CD4-positive, alpha-beta T cell treated with Interleukin-1 beta for 1 hour (primary cell): ENCODE measurements around the gene KRTAP9-8.
"Not testable (repeated sequence)": the region's sequence is repeated elsewhere in the genome, so short reads cannot be mapped to it uniquely, and the experiment has no call there.

Source experiments
- DNase-seq, 2 donors: peaks; one replicate each; pipeline ENCODE4 v3.0.0-alpha.2; 2020 to 2022

Gene KRTAP9-8, protein sequence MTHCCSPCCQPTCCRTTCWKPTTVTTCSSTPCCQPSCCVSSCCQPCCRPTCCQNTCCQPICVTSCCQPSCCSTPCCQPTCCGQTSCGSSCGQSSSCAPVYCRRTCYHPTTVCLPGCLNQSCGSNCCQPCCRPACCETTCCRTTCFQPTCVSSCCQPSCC

DNA sequence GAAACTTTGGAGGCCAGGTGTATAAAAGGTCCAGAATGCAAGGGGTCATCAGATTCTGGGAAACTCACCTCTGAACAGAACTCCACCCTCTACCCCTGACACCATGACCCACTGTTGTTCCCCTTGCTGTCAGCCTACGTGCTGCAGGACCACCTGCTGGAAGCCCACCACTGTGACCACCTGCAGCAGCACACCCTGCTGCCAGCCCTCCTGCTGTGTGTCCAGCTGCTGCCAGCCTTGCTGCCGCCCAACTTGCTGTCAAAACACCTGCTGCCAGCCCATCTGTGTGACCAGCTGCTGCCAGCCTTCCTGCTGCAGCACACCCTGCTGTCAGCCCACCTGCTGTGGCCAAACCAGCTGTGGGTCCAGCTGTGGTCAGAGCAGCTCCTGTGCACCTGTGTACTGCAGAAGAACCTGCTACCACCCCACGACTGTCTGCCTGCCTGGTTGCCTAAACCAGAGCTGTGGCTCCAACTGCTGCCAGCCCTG lies at the start of gene KRTAP9-8:
Gene KRTAP9-8, plus strand, starts transcription at position 51 of the 489 bp plus-strand sequence. Its CDS starts 53 bp downstream, at position 104.
- not testable (repeated sequence) for DNase-seq

DNA sequence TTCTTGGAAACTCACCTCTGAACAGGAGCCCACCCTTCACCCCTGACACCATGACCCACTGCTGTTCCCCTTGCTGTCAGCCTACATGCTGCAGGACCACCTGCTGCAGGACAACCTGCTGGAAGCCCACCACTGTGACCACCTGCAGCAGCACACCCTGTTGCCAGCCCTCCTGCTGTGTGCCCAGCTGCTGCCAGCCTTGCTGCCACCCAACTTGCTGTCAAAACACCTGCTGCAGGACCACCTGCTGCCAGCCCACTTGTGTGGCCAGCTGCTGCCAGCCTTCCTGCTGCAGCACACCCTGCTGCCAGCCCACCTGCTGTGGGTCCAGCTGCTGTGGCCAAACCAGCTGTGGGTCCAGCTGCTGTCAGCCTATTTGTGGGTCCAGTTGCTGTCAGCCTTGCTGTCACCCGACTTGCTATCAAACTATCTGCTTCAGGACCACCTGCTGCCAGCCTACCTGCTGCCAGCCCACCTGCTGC lies 47.9 kb upstream of the KRTAP9-8 start, which contains the start of gene KRTAP9-1:
Gene KRTAP9-1, plus strand, starts transcription at position 51 of the 482 bp plus-strand sequence. Its CDS starts 0 bp downstream, at position 51.
- not testable (repeated sequence) for DNase-seq

DNA sequence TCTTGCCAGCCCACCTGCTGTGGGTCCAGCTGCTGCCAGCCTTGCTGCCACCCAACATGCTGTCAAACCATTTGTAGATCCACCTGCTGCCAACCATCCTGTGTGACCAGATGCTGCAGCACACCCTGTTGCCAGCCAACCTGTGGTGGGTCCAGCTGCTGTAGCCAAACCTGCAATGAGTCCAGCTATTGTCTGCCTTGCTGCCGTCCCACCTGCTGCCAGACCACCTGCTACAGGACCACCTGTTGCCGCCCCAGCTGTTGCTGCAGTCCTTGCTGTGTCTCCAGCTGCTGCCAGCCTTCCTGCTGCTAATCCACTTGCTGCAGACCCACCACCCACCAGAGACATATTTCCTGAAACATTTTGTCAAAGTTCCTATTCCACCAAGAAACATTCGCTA lies 47.5 kb upstream of the KRTAP9-8 start:
- no peak for DNase-seq

DNA sequence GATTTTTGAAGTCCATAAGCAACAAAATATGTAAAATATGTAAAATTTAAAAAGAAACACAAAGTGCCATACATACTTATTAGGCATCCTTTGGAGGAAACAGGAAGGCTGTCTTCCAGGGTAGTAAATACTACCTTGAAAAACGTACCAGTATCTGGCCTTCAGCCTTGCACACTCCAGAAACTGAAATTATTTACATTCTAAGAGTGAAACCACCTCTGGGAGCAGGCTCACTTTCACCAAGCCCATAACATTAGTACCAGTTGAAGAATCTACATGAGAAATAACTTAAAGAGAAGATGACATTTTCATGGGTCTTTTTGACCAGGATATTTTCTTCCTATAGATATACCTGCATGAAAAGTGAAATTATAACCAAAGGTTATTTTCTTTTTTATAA lies 41.7 kb upstream of the KRTAP9-8 start:
- no peak for DNase-seq

DNA sequence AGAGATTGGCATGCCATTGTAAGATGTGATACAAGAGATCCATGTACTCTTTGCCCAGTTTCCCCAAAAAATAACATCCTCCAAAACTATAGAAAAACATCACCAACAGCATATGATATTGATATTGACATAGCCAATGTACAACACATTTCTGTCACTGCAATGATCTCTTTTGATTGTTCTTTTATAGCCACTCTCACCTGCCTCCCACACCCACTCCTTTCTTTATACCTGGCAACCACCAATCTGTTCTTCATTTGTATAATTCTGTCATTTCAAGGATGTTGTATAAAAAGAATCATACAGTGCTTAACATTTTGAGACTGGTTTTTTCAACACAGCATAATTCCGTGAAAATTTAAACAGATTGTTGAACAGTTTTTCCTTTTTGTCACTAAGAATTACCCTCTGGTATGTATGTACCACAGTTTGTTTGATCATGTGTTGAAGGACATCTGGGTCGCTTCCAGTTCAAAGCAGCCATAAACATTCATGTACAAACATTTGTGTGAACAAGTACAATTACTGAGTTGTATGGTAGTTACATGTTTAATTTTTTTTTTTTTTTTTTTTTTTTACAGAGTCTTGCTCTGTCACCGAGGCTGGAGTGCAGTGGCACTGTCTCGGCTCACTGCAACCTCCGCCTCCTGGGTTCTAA lies 38.2 kb upstream of the KRTAP9-8 start:
- DNase-seq: no peak

DNA sequence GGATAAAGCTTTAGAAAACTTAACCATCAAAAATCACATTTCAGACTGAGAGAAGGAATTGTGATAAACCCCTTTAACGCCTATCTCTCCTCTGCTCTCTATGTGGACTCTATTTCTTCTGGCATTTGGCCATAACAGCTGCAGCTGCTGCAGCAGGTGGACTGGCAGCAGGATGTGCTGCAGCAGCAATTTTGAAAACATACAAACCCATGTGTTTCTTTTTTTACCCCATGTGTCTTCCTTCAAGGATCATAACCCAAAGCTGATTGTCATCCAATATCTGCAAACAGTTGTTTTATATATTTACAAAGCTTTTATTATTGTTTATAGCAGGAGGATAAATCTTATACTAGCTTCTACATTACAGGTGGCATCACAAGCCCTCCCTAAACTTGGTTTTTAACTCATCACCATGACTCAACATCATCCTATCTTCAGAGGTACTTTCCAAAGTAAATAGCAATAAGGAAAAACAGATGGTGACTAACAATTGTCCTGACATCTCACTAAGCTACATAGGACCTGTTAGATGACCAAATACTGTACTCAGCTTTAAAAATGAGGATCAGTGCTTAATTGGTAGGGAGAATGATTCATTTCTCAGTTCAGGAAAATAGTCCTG lies 25.8 kb upstream of the KRTAP9-8 start:
- DNase-seq: no peak

DNA sequence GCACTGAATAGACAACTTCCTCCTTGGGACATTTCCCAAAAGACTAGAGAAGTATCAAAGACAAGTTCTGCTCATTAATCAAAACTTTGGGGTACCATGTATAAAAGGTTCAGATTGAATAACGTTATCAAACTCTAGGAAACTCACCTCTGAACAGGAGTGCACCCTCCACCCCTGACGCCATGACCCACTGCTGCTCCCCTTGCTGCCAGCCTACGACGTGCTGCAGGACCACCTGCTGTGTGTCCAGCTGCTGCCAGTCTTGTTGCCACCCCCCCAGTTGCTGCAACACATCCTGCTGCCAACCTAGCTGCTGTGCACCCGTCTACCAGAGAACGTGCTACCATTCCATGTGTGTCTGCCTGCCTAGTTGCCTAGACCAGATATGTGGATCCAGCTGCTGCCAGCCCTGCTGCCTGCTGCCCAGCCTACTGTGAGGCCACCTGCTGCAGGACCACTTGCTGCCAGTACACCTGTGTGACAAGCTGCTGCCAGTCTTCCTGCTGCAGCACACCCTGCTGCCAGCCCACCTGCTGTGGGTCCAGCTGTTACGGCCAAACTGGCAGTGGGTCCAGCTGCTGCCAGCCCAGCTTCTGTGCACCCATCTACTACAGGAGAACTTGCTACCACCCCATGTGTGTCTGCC lies 25.2 kb upstream of the KRTAP9-8 start:
- no peak for DNase-seq

DNA sequence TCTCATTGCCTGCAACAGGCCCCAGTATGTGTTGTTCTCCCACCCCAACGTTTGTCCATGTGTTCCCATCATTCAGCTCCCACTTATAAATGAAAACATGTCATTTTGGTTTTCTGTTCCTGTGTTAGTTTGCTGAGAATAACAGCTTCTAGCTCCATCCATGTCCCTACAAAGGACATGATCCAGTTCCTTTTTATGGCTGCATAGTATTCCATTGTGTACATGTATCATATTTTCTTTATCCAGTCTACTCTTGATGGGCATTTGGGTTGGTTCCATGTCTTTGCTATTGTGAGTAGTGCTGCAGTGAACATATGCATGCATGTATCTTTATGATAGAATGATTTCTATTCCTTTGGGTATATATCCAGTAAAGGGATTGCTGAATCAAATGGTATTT lies 22.1 kb upstream of the KRTAP9-8 start:
- no peak for DNase-seq

DNA sequence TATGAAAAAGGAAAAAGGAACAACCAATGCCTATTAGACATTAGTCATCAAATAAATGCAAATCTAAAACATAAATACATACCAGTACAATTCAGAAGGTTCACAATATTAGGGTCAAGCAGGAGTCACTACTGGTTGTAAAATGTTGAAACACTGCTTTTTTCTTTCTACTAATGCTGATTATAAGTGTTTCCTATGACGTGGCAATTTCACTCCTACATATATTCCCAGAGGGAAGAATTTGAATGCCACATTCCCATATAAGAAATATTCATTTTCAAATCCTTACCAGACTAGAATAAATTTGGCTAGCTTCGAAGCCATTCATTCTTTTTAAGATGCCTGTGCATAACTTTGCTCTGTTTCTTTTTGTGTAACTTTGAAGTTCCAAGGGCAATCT lies 14.0 kb upstream of the KRTAP9-8 start:
- no peak for DNase-seq

DNA sequence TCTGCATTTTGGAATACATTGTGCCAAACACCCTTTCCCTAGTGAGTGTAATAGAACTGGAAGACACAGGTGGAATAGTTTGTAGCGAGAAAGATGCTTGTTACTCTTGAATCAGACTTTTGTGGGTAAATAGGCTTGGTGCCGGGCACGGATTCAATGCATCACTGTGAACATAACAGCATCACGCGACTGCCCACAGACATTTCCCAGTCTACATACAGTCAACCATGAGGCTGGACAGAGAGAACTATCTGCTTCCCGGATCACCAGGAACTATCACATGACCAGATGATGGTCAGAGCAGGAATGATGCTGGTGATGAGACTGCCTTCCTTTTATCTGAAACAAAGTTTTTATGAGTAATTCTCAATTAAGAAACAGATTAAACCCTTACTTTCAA lies 11.7 kb upstream of the KRTAP9-8 start:
- no peak for DNase-seq

DNA sequence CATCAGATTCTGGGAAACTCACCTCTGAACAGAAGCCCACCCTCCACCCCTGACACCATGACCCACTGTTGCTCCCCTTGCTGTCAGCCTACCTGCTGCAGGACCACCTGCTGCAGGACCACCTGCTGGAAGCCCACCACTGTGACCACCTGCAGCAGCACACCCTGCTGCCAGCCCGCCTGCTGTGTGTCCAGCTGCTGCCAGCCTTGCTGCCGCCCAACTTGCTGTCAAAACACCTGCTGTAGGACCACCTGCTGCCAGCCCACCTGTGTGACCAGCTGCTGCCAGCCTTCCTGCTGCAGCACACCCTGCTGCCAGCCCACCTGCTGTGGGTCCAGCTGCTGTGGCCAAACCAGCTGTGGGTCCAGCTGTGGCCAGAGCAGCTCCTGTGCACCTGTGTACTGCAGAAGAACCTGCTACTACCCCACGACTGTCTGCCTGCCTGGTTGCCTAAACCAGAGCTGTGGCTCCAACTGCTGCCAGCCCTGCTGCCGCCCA lies 11.2 kb upstream of the KRTAP9-8 start, which contains the start of gene KRTAP9-2:
Gene KRTAP9-2, plus strand, starts transcription at position 51 of the 498 bp plus-strand sequence. Its CDS starts 7 bp downstream, at position 58.
- DNase-seq: not testable (repeated sequence)

DNA sequence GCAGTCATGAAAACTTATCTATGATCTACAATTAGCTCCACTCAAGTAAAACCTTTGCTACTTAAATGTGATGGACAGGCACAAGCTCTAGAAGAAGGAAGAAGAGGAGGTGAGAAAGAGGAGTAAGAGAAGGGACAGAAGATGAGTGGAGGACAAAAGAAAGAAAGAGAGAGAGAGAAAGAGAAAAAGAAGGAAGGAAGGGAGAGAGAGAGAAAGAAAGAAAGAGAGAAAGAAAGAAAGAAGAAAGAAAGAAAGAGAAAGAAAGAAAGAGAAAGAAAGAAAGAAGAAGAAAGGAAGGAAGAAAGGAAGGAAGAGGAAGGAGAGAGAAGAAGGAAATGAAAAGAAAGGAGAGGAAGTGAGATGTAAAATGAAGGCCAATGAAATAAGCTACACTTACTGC lies 7.7 kb upstream of the KRTAP9-8 start:
- no peak for DNase-seq

DNA sequence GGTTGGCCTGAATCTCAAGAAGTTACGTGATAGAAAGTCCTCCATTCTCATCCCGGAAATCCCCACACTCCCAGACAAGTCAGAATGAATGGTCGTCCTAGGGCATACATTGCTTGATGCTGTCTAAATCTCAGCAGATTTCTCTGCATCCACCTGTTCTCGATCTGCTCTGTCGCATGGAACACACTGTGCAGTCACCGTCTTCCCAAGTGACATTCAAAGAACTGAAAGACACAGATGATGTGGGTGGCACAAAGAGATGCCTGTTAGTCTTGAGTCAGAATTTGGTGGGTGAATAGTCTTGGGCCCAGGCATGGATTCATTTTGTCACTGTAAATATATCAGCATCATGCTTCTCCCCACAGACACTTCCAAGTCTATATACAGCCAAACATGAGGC lies 6.1 kb upstream of the KRTAP9-8 start:
- DNase-seq: no peak

DNA sequence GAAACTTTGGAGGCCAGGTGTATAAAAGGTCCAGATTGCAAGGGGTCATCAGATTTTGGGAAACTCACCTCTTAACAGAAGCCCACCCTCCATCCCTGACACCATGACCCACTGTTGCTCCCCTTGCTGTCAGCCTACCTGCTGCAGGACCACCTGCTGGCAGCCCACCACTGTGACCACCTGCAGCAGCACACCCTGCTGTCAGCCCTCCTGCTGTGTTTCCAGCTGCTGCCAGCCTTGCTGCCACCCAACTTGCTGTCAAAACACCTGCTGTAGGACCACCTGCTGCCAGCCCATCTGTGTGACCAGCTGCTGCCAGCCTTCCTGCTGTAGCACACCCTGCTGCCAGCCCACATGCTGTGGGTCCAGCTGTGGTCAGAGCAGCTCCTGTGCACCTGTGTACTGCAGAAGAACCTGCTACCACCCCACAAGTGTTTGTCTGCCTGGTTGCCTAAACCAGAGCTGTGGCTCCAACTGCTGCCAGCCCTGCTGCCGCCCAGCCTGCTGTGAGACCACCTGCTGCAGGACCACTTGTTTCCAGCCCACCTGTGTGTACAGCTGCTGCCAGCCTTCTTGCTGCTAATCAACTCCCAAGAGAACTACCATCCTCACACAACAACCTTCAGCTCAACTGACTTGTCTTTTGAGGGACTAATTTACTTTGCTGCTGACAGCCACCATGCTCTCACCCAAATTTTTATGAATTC lies 5.2 kb upstream of the KRTAP9-8 start, which contains the start of gene KRTAP9-3:
Gene KRTAP9-3, plus strand, starts transcription at position 51 of the 707 bp plus-strand sequence. Its CDS starts 53 bp downstream, at position 104.
- DNase-seq: not testable (repeated sequence)

DNA sequence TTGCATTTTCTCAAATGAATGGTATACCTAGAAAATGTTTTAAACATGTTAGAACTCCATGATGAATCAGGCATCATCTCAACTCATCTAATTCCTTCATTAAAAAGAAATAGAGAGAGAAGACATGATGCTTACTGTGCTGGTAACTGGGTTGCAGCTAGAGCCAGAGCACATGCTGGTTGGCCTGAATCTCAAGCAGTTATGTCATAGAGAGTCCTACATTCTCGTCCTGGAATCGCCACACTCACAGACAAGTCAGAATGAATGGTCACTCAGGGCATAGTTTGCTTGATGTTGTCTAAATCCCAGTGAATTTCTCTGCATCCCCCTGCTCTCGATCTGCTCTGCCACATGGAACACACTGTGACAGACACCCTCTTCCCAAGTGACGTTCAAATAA lies 683 bp upstream of the KRTAP9-8 start:
- DNase-seq: not testable (repeated sequence)

DNA sequence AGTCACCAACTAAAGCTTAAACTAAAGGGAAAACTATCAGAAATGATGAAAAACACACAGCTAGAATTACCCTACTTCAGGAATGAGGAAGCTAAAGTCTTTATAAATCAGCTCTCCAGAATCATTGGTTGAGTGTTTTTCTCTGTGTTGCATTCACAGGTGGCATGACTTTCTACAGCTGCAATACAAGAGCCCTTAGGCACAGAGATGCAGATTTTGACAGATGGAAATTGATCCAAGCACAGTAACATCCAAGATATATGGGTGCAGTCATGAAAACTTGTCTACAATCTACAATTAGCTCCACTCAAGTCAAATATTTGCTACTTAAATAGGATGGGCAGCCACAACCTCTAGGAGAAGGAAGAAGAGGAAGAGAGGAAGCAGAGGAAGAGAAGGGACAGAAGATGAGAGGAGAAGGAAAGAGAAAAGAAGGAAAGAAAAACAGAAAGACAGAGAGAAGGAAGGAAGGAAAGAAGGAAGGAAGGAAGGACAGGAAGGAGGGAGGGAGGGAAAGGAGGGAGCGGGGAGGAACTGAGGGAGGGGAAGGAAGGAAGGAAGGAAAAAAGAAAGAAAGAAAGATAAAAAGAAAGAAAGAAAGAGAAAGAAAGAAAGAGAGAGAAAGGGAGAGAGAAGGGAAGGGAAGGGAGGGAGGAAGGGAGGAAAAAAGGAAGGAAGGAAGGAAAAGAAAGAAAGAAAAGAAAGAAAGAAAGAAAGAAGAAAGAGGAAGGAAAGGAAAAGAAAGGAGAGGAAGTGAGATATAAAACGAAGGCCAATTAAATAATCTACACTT lies 9.4 kb downstream of the KRTAP9-8 start:
- DNase-seq: not testable (repeated sequence)

DNA sequence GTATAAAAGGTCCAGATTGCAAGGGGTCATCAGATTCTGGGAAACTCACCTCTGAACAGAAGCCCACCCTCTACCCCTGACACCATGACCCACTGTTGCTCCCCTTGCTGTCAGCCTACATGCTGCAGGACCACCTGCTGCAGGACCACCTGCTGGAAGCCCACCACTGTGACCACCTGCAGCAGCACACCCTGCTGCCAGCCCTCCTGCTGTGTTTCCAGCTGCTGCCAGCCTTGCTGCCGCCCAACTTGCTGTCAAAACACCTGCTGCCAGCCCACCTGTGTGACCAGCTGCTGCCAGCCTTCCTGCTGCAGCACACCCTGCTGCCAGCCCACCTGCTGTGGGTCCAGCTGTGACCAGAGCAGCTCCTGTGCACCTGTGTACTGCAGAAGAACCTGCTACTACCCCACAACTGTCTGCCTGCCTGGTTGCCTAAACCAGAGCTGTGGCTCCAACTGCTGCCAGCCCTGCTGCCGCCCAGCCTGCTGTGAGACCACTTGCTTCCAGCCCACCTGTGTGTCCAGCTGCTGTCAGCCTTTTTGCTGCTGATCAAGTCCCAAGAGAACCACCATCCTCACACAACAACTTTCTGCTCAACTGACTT lies 11.9 kb downstream of the KRTAP9-8 start, which contains the start of gene KRTAP9-4:
Gene KRTAP9-4, plus strand, starts transcription at position 51 of the 604 bp plus-strand sequence. Its CDS starts 34 bp downstream, at position 85.
- DNase-seq: not testable (repeated sequence)

DNA sequence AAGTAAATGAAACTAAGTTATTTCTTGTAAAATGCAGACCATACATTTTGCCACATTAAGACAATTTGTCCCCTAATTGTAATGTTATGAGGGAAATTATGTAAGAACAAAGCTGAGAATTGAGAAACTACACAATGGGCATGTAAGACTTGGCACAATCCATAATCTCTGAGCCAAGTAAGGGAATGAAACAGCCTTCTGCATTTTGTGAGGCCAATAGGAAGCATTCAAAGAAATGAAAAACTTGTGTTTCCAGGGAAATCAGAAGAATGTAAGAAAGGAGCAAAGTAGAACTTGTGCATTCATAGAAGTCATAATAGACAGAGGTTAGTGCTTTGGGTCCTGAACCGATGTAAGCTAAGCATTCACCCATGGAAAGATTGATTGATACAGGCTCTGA lies 13.5 kb downstream of the KRTAP9-8 start:
- no peak for DNase-seq

DNA sequence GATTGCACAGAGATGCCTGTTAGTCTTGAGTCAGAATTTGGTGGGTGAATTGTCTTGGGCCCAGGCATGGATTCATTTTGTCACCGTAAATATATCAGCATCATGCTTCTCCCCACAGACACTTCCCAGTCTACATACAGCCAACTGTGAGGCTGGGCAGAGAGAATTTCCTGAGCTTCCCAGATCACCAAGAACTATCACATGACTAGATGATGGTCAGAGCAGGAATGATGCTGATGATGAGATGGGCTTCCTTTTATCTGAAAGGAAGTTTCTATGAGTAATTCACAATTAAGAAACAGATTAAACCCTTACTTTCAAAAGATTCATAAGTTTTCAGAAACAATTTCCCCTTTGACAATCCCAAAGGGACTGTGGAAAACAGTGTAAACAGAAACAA lies 17.1 kb downstream of the KRTAP9-8 start:
- DNase-seq: no peak
